Right cardiac atrium (tissue), 5 donors: ENCODE measurements around the gene RHOB. TPM values are rescaled to one million over a fixed set of nuclear protein-coding genes. Genes with fewer than 3 reads are reported as not detected.
"Not testable (repeated sequence)": the region's sequence is repeated elsewhere in the genome, so short reads cannot be mapped to it uniquely, and the experiment has no call there.

Experiments
- ATAC-seq, 2 donors: fragments of 200-7000 bp; cut with Tn5 transposase; one replicate each; pipeline versions ENCODE4 v1.8.0 to v1.9.1; 2020; ENCODE audit warnings: moderate library complexity in 2 of 2, mild to moderate bottlenecking in 1 of 2
- DNase-seq, 3 donors: peaks; one replicate each; pipeline ENCODE4 v3.0.0-alpha.2; 2020
- H3K27ac ChIP-seq: one replicate; pipeline ENCODE4 v1.5.1; 2013; ENCODE audit warnings: mild to moderate bottlenecking, low read length, control low read depth, moderate library complexity
- H3K27me3 ChIP-seq: one replicate; pipeline ENCODE4 v1.6.1; 2013; ENCODE audit not compliant: control insufficient read depth, insufficient read depth
- H3K4me1 ChIP-seq: one replicate; pipeline ENCODE4 v1.6.1; 2013; ENCODE audit warnings: low read length; ENCODE audit not compliant: control insufficient read depth, insufficient read depth
- H3K4me3 ChIP-seq: one replicate; pipeline ENCODE4 v1.5.1; 2013; ENCODE audit warnings: low read length, control low read depth
- H3K9me3 ChIP-seq: one replicate; pipeline ENCODE4 v1.6.1; 2013; ENCODE audit warnings: low read length; ENCODE audit not compliant: control insufficient read depth
- WGBS: extraction: QIAGEN DNeasy Blood & Tissue Kit; methylation state at CpG from one replicate; pipeline ENCODE4 v1.1.7; 2013; 5-methylcytosine and 5-hydroxymethylcytosine counted together
- intact Hi-C, 4 donors: fragments of 100-400 bp; cut with DNase I; formaldehyde crosslinking; loops; one replicate each; pipeline versions ENCODE4 v1.11.0 to v1.14.0; 2022 to 2023
- polyA plus RNA-seq: library from polyadenylated mRNA; stranded (reverse); fragments of 200-250 nt; gene quantifications from one replicate; pipeline ENCODE4 v1.2.3, GENCODE V29; 2013
- total RNA-seq, 4 donors: library from RNA; stranded (reverse); fragmentation: NEBNext Ultra II Directional; extraction: Animal tissue kit (Norgen Biotek cat#: 25700); gene quantifications; one replicate each; pipeline ENCODE4 v1.2.1, GENCODE V29; 2021
- donor health status: healthy with polysubstance abuse.
- donor health status: DM: no; HTN: yes; CAD: no.
- donor health status: DM: no; HTN: no; CAD: no.
- donor health status: DM: no; HTN: yes; CAD: no; lungs with severe emphysema.
- donor health status: DM: yes; HTN: yes; CAD: no.

The RHOB gene
- total and polyA plus RNA-seq, 5 donors, result 141 to 365 (median 225) TPM

DNA sequence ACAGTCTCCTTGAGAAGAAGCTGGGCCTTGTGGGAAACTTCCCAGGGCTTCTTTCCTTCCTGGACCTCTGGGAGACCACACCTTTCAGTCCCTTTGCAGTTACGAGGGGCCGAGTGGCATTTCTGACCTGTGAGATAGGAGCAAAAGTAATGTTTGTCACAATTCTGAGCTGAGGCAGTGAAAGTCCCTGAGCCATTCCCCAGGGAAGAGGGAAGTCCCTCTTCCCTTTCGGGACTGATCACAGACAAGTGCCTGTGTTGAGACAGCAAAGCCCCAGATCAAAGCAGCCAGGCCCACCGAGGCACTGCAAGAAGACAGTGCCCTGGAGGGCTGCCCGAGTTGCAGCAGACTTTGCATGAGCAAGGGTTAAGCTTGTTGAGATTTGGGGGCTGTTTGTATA is 41.9 kb downstream of the RHOB start:
- Histone ChIP-seq H3K9me3 (no peaks in the 10 kb centered on the region), H3K27me3 (no peaks in the 10 kb centered on the region), H3K4me3 (no peak overlapping the region), H3K27ac (no peak overlapping the region), H3K4me1 (peaks cover 7% of the 10 kb centered on the region)
- WGBS, result 63% methylated on average over 5 of the region's 5 CpGs
- intact Hi-C loops, result no loop called here
- DNase-seq, result no peak
- no peak for ATAC-seq

DNA sequence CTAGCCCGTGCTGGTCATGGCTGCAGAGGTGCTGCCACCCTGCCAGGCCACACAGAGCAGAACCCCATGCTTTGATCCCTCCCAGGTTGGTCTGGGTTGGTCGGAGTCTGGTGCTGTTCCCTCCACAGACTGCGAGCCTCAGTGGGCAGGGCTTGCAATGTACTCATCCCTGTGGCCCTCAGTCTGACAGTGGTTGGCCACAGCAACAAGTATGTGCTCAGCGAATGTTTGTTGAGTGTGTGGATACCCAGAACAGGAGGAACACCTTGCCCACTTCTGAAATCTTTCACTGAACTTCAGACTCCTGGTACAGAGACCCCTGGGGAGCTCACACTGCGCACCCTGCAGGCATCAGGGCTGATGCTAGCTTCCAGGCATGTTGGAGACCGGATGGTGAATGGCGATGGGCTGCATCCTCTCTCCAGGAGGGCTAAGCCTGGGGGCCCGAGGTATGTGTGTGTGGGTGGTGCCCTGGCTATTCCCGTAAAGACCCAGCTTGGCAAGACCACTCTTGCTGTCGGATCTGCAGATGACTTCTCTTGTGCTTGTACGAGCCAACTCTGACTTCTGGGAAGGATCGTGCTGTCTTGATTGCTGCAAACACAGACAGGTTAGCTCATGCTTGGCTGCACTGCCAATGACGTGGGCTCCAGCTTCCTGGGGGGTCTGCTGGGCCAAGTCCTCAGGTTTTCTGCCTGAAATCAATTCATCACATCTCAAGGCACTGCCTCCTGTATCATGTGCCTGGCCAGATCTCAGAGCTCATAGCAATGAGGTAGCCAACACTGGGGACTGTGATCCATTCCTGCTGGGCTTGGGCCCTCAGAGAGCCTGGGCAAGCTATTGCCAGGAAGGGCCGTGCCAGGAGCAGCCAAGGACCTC is 43.7 kb downstream of the RHOB start:
- no peaks in the 10 kb centered on the region for H3K9me3 ChIP-seq
- WGBS, result 80% methylated on average over 14 of the region's 14 CpGs

DNA sequence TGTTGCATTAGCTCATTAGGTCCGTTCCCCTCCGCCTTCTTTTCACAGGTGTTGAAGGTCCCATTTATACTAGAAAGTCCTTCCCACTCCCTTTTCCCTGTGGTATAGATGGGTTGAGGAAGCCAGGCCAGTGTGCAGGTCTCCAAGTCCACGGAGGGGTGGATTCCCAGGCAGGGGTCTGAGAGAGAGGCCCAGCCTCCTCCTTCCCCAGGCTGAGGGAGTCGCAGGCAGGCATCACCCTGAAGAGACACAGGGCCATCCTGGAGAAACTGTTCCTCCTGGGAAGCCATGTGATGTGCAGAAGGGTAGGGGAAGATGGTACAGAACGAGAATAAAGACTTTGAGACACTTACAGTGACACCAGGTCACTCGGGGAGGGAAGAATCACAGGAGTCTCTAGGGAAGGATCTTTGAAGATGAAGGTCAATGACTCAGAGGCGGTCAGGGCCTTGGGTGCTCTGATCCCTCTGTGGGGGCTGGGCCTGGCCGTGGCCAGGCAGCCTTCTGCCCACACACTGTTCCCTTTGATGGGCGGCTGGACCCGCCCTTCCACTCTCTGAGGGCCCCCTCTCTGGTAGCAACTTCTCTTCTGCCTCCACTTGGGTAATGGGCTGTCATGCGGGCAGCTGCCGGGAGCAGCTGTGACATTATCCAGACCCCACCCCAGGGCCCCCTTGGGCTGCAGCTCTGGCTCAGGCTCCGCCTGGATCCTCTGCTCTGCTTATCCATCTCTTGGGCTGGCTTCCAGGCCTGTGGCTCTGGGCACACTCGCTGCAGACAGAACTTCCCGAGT is 45.1 kb downstream of the RHOB start:
- ATAC-seq, result peak; percentile 41 to 54
- 61% methylated on average over 15 of the region's 15 CpGs for WGBS
- DNase-seq, result peak; percentile 49 to 68 (median 67)
- Histone ChIP-seq H3K4me1 (peaks cover 3% of the 10 kb centered on the region), H3K27ac (no peak overlapping the region), H3K4me3 (no peak overlapping the region), H3K9me3 (no peaks in the 10 kb centered on the region), H3K27me3 (no peaks in the 10 kb centered on the region)
- intact Hi-C loops, result no loop called here

More for the DNA sequence above, 43.7 kb downstream of the RHOB start:
- DNase-seq (peak in 2 of 3 donors; percentile 72 to 75), ATAC-seq (peak; percentile 49 to 77)
- intact Hi-C loops, result no loop called here
- no peak overlapping the region for H3K27ac ChIP-seq
- no peaks in the 10 kb centered on the region for H3K27me3 ChIP-seq
- H3K4me1 ChIP-seq, result peaks cover 4% of the 10 kb centered on the region
- H3K4me3 ChIP-seq, result no peak overlapping the region

DNA sequence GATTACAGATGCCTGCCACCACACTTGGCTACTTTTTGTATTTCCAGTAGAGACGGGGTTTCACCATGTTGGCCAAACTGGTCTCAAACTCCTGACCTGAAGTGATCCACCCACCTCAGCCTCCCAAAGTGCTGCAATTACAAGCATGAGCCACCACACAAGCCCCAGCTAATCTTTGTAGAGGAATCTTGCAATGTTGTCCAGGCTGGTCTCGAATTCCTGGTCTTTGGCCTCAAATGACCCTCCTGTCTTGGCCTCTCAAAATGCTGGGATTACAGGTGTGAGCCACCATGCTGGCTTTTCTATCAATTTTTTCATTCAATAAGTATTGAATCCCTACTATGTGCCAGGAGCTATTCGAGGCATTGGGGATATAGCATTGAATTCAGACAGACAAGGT is 46.2 kb downstream of the RHOB start:
- DNase-seq, H3K4me3 ChIP-seq, H3K27me3 ChIP-seq, H3K9me3 ChIP-seq, intact Hi-C loops, H3K4me1 ChIP-seq, ATAC-seq, H3K27ac ChIP-seq: not testable (repeated sequence)
- WGBS, result 93% methylated on average over 3 of the region's 3 CpGs

DNA sequence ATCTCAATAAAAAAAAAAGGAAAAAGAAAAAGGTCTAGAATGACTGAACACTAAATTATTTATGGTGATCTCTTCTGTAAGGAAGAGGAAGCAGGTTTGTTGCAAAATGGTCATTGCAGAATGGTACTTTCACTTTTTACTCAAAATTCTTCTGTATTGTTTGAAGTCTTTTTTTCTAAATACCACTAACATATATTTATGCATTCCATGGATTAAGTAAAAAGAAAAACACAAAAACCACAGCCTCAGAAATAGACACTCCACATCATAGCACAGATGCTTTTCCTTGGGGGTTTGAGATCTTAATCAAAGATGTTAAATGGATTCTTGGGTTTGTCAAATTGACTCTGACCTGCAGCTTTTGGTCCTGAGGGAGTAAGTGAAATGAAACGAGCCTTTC is 47.4 kb downstream of the RHOB start:
- ATAC-seq (no peak), DNase-seq (no peak)
- 31% methylated on average over 1 of the region's 1 CpG for WGBS
- H3K27me3 ChIP-seq, result no peaks in the 10 kb centered on the region
- peaks cover 3% of the 10 kb centered on the region for H3K4me1 ChIP-seq
- no peak overlapping the region for H3K4me3 ChIP-seq
- H3K27ac ChIP-seq, result no peak overlapping the region
- intact Hi-C loops, result no loop called here
- H3K9me3 ChIP-seq, result no peaks in the 10 kb centered on the region

DNA sequence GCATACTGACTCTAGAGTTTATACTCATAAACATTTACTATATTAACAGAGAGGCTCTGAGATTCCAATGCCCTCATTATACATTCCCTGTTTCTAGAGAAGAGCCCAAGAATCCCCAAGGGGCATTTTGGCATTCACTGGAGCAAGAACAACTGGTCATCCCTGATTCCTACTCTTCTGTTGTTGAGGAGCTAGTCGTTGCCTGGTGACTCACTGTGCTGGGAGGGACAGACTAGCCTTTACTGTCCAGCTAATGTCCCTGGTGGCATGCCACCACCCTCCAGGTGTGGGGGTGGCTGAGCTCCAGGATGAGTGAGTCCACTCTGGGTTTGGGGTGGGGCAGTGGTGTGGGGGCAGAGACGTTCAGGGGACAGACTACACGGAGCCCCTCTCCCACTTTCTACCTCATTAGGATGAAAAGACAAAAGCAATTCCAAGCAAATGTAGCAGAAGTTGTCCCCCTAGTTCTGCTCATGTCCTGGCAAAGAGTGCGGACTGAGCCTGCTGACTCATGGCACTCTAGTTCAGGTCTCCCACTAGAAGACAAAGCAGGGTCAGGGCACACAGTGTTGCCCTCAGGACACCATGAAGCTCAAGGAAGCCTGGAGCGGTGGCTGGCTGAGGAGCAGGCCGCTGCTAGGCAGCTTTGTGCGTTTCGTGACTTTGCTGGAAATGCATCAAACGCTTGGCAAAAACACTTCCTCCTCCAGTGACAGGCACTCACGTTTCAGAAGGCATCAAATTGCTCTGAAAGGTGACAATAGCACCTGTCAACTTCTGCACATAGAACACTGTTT is 49.4 kb downstream of the RHOB start:
- H3K4me3 ChIP-seq, result no peak overlapping the region
- no peaks in the 10 kb centered on the region for H3K9me3 ChIP-seq
- 77% methylated on average over 10 of the region's 10 CpGs for WGBS
- no peak for DNase-seq
- H3K27ac ChIP-seq, result no peak overlapping the region
- intact Hi-C loops, result no loop called here
- ATAC-seq, result no peak
- H3K27me3 ChIP-seq, result no peaks in the 10 kb centered on the region
- H3K4me1 ChIP-seq, result no peaks in the 10 kb centered on the region

DNA sequence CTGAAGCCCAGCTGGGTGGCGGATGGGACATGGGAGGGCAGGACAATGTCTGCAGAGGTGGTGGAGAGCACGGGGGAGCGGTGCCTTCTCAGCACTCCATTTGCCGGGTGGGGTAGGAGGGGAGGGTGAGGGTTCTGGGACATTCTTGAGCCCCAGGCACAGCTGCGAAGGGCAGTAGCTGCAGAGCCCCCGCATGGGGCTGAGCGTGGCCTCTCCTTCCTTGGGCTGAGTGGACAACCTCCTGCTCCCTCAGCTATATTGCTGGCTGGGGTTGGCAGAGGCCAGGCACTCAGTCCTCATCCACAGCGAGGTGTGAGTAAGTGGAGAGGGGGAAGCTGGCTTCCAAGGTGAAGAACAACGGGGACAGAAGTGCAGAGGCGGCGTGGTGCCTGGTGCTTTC is 50.1 kb downstream of the RHOB start:
- no peaks in the 10 kb centered on the region for H3K4me1 ChIP-seq
- intact Hi-C loops, result no loop called here
- H3K4me3 ChIP-seq, result no peak overlapping the region
- ATAC-seq, result peak in 1 of 2 donors; percentile 22
- no peaks in the 10 kb centered on the region for H3K27me3 ChIP-seq
- no peaks in the 10 kb centered on the region for H3K9me3 ChIP-seq
- 88% methylated on average over 11 of the region's 11 CpGs for WGBS
- H3K27ac ChIP-seq, result no peak overlapping the region
- no peak for DNase-seq

Other genes starting within 250 kb of the RHOB start
- gene SDC1, start 221.9 kb upstream of the RHOB start, total RNA-seq, result under 1 TPM; 0.09 to 0.25 (median 0.20) TPM
- 0.23 TPM for gene SDC1, start 221.9 kb upstream of the RHOB start, polyA plus RNA-seq
- 10 to 100 TPM; 77.2 to 84.5 (median 81.3) TPM for gene PUM2, start 96.2 kb upstream of the RHOB start, total RNA-seq
- 27.5 TPM for gene PUM2, start 96.2 kb upstream of the RHOB start, polyA plus RNA-seq
- gene HS1BP3, start 204.0 kb downstream of the RHOB start, total RNA-seq, result 10 to 100 TPM; 21.8 to 26.4 (median 25.3) TPM
- gene HS1BP3, start 204.0 kb downstream of the RHOB start, polyA plus RNA-seq, result 29.8 TPM
- under 1 TPM; 0.26 to 0.79 (median 0.60) TPM for gene GDF7, start 220.1 kb downstream of the RHOB start, total RNA-seq
- 0.25 TPM for gene GDF7, start 220.1 kb downstream of the RHOB start, polyA plus RNA-seq